ENCODE data around the gene APOC4. TPM values are rescaled to one million over a fixed set of nuclear protein-coding genes. Genes with fewer than 3 reads are reported as not detected.
"Not testable (repeated sequence)": the region's sequence is repeated elsewhere in the genome, so short reads cannot be mapped to it uniquely, and the experiment has no call there.

Gene APOC4
- total and polyA plus RNA-seq, 9 donors = not detected

DNA sequence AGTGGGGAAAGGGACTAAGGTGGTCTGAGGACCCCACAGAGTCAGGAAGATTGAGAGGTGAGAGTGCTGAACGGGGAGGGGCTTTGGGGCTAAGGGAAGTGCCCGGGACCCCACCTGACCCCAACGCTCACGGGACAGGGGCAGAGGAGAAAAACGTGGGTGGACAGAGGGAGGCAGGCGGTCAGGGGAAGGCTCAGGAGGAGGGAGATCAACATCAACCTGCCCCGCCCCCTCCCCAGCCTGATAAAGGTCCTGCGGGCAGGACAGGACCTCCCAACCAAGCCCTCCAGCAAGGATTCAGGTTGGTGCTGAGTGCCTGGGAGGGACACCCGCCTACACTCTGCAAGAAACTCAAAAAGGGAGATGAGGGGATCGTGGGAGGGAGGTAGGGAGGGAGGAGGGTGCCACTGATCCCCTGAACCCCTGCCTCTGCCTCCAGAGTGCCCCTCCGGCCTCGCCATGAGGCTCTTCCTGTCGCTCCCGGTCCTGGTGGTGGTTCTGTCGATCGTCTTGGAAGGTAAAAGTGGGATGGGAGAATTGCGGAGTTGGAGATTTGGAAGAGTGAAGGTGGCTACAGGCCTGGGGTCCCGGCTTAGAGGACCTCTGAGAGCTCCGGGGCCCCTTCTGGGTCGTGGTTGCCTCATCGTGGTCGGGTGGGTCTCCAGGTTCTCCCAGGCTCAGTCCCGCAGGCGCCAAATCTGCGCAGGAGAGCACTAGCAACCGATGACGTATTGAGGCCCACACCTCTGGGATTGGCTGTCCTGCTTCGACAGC, 27.4 kb upstream of the APOC4 start, which contains the start of gene APOC1:
Gene APOC1, plus strand, starts transcription at position 176 of the 774 bp plus-strand sequence. Its CDS starts 284 bp downstream, at position 460.
- not testable (repeated sequence) for H3K36me3 ChIP-seq (ENCODE audit: control insufficient read depth, insufficient read depth, low read length); H3K27ac ChIP-seq (ENCODE audit: low read length); H3K27me3 ChIP-seq (ENCODE audit: control insufficient read depth, insufficient read depth, low read length); H3K9me3 ChIP-seq (replicated peaks; ENCODE audit: control insufficient read depth, low read depth, low read length)
- WGBS (ENCODE audit: insufficient coverage) = 9% methylated on average over 10 of the region's 28 CpGs
- DNase-seq = peak; percentile 94
- H3K4me3 ChIP-seq (ENCODE audit: low read length) = peak within 1 kb of the TSS; percentile 54
- peaks cover 48% of the 10 kb centered on the region for H3K4me1 ChIP-seq (ENCODE audit: control insufficient read depth, insufficient read depth, low read length)

DNA sequence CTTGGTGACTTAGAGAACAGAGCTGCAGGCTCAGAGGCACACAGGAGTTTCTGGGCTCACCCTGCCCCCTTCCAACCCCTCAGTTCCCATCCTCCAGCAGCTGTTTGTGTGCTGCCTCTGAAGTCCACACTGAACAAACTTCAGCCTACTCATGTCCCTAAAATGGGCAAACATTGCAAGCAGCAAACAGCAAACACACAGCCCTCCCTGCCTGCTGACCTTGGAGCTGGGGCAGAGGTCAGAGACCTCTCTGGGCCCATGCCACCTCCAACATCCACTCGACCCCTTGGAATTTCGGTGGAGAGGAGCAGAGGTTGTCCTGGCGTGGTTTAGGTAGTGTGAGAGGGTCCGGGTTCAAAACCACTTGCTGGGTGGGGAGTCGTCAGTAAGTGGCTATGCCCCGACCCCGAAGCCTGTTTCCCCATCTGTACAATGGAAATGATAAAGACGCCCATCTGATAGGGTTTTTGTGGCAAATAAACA, 17.8 kb upstream of the APOC4 start:
- DNase-seq = no peak
- no peak overlapping the region for H3K4me3 ChIP-seq (ENCODE audit: low read length)
- 100% methylated on average over 1 of the region's 8 CpGs for WGBS (ENCODE audit: insufficient coverage)
- no peak overlapping the region for H3K27ac ChIP-seq (ENCODE audit: low read length)
- H3K27me3 ChIP-seq (ENCODE audit: control insufficient read depth, insufficient read depth, low read length) = no peaks in the 10 kb centered on the region
- no peaks in the 10 kb centered on the region for H3K36me3 ChIP-seq (ENCODE audit: control insufficient read depth, insufficient read depth, low read length)
- peaks cover 39% of the 10 kb centered on the region for H3K4me1 ChIP-seq (ENCODE audit: control insufficient read depth, insufficient read depth, low read length)
- no peaks in the 10 kb centered on the region for H3K9me3 ChIP-seq (replicated peaks; ENCODE audit: control insufficient read depth, low read depth, low read length)

DNA sequence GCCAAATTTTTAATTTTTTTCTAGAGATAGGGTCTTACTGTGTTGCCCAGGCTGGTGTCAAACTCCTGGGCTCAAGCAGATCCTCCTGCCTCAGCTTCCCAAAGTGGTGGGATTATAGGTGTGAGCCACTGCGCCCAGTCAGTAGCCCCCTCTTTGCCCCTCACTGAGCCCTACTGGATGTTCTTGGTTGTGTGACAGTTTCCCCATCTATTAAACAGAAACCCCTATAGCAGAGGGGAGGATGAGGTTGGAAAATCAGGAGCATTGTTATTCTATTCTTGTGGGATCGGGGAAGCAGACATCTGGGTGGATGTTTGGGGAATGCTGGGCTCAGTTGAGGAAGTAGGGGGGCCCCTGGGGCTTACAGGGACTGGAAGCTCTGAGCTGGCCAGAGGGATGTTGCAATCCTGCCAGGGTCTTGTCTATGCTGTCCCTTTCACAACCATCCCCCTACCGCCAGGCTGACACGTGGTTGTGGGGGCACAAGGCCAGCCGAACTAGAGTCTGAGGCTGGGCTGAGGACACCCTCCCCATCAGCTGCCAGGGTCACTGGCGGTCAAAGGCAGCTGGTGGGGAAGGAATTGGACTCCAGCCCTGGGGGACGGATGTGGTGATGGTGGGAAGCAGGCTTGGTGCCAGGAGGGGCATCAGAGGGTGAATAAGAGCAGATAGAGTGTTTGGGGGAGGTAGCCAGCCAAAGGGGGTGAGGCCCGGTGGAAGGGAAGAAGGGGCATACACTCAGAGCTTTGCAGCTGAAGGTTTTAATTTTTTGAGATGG, 16.7 kb upstream of the APOC4 start:
- WGBS (ENCODE audit: insufficient coverage) = 29% methylated on average over 3 of the region's 8 CpGs
- no peaks in the 10 kb centered on the region for H3K36me3 ChIP-seq (ENCODE audit: control insufficient read depth, insufficient read depth, low read length)
- H3K4me3 ChIP-seq (ENCODE audit: low read length) = no peak overlapping the region
- H3K9me3 ChIP-seq (replicated peaks; ENCODE audit: control insufficient read depth, low read depth, low read length) = no peaks in the 10 kb centered on the region
- H3K4me1 ChIP-seq (ENCODE audit: control insufficient read depth, insufficient read depth, low read length) = peaks cover 39% of the 10 kb centered on the region
- peak; percentile 90 for DNase-seq
- no peaks in the 10 kb centered on the region for H3K27me3 ChIP-seq (ENCODE audit: control insufficient read depth, insufficient read depth, low read length)
- H3K27ac ChIP-seq (ENCODE audit: low read length) = peak overlapping the region; percentile 71

DNA sequence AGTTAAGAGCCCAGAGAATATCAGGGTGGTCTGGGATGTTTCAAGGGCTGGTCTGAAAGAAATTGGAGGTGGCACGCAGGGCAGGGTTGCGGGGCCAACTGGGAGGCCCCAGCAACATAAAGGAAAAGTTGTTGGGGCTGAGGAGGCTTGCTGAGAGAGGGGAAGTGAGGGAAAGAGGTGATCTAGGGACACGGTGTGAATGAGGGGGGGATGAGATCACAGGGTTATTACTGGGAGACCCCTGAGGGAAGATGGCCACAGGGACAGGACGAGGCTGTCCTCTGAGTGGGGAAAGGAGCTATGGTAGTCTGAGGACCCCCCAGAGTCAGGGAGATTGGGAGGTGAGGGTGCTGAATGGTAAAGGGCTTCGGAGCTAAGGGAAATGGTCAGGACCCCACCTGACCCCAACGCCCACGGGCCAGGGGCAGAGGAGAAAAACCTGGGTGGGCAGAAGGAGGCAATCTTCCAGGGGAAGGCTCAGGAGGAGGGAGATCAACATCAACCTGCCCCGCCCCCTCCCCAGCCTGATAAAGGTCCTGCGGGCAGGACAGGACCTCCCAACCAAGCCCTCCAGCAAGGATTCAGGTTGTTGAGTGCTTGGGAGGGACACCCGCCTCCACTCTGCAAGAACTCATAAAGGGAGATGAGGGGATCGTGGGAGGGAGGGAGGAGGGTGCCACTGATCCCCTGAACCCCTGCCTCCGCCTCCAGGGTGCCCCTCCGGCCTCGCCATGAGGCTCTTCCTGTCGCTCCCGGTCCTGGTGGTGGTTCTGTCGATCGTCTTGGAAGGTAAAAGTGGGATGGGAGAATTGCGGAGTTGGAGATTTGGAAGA, 15.6 kb upstream of the APOC4 start:
- not testable (repeated sequence) for H3K4me3 ChIP-seq (ENCODE audit: low read length); H3K27me3 ChIP-seq (ENCODE audit: control insufficient read depth, insufficient read depth, low read length); H3K9me3 ChIP-seq (replicated peaks; ENCODE audit: control insufficient read depth, low read depth, low read length); DNase-seq; H3K36me3 ChIP-seq (ENCODE audit: control insufficient read depth, insufficient read depth, low read length); H3K27ac ChIP-seq (ENCODE audit: low read length)
- H3K4me1 ChIP-seq (ENCODE audit: control insufficient read depth, insufficient read depth, low read length) = peaks cover 39% of the 10 kb centered on the region
- 66% methylated on average over 5 of the region's 19 CpGs for WGBS (ENCODE audit: insufficient coverage)

DNA sequence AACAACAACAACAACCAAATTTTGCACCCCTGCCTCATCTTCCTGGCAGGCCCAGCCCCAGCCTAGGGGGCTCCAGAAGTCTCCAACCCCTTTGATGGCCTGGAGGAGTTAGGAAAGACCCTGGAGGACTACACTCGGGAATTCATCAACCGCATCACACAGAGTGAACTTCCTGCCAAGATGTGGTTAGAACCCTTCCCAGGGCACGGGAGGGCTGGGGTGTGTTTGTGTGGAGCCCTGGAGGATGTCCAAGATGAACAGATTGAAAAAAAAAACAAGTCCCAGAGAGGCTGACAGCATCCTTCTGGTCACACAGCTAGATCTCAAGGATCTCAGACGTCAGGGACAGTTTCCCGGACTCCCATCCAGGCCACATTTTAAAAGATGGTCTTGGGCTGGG, 14.3 kb upstream of the APOC4 start:
- no peak overlapping the region for H3K27ac ChIP-seq (ENCODE audit: low read length)
- H3K36me3 ChIP-seq (ENCODE audit: control insufficient read depth, insufficient read depth, low read length) = no peaks in the 10 kb centered on the region
- no peak for DNase-seq
- H3K4me1 ChIP-seq (ENCODE audit: control insufficient read depth, insufficient read depth, low read length) = peaks cover 39% of the 10 kb centered on the region
- H3K9me3 ChIP-seq (replicated peaks; ENCODE audit: control insufficient read depth, low read depth, low read length) = no peaks in the 10 kb centered on the region
- no peak overlapping the region for H3K4me3 ChIP-seq (ENCODE audit: low read length)
- H3K27me3 ChIP-seq (ENCODE audit: control insufficient read depth, insufficient read depth, low read length) = no peaks in the 10 kb centered on the region
- WGBS (ENCODE audit: insufficient coverage) = 70% methylated on average over 2 of the region's 5 CpGs

DNA sequence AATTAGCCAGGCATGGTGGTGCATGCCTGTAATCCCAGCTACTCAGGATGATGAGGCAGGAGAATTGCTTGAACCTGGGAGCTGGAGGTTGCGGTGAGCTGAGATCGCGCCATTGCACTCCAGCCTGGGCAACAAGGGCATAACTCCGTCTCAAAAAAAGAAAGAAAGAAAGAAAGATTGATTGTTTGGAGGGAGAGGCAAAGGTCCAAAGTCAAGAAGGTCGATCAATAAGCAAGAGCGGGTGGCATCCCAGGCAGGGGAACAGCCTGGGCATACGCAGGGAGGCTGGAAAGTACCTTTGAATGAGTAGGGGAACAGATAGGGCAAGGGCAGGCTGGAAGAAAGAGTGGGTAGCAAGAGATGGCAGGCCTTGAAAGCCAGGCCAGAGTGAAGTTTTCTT, 11.9 kb upstream of the APOC4 start:
- Histone ChIP-seq H3K9me3 (replicated peaks; ENCODE audit: control insufficient read depth, low read depth, low read length) (no peaks in the 10 kb centered on the region), H3K36me3 (ENCODE audit: control insufficient read depth, insufficient read depth, low read length) (no peaks in the 10 kb centered on the region), H3K4me1 (ENCODE audit: control insufficient read depth, insufficient read depth, low read length) (peaks cover 29% of the 10 kb centered on the region), H3K27ac (ENCODE audit: low read length) (no peak overlapping the region), H3K27me3 (ENCODE audit: control insufficient read depth, insufficient read depth, low read length) (no peaks in the 10 kb centered on the region), H3K4me3 (ENCODE audit: low read length) (no peak overlapping the region)
- 87% methylated on average over 7 of the region's 7 CpGs for WGBS (ENCODE audit: insufficient coverage)
- no peak for DNase-seq

DNA sequence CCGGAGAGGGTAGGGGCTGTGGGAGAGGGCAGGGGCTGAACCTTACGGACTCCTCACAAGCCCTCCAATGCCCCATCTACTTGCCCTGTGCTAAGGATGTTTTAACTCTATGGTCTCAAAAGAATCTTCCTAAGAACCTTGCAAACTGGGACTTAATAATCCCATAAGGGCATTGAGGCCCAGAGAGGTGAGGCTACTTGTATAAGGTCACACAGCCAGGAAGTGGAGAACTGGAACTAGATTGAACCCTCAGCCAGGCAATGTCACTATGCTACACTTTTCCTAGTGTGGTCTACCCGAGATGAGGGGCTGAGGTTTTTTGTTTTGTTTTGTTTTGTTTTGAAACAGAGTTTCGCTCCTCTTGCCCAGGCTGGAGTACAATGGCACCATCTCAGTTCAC, 10.5 kb upstream of the APOC4 start:
- no peaks in the 10 kb centered on the region for H3K36me3 ChIP-seq (ENCODE audit: control insufficient read depth, insufficient read depth, low read length)
- H3K4me3 ChIP-seq (ENCODE audit: low read length) = no peak overlapping the region
- WGBS (ENCODE audit: insufficient coverage) = 100% methylated on average over 1 of the region's 4 CpGs
- H3K9me3 ChIP-seq (replicated peaks; ENCODE audit: control insufficient read depth, low read depth, low read length) = no peaks in the 10 kb centered on the region
- H3K4me1 ChIP-seq (ENCODE audit: control insufficient read depth, insufficient read depth, low read length) = peaks cover 20% of the 10 kb centered on the region
- no peaks in the 10 kb centered on the region for H3K27me3 ChIP-seq (ENCODE audit: control insufficient read depth, insufficient read depth, low read length)
- DNase-seq = no peak
- no peak overlapping the region for H3K27ac ChIP-seq (ENCODE audit: low read length)

DNA sequence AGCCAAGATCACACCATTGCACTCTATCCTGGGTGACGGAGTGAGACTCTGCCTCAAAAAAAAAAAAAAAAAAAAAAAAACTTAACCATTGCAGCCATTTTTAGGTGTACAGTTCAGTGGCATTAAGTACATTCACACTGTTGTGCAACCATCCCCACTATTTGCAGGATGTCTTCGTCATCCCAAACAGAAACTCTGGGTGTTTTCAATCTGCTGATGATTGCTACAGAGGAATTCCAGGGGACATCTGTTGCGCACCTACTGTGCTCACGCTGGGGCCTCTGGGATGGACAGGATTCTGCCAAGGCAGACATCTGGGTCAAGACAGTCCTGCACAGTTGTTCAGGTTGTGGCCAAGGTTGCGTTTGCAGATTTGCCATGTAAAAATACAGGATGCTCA, 2.4 kb upstream of the APOC4 start:
- Histone ChIP-seq H3K36me3 (ENCODE audit: control insufficient read depth, insufficient read depth, low read length) (no peaks in the 10 kb centered on the region), H3K27ac (ENCODE audit: low read length) (no peak overlapping the region), H3K27me3 (ENCODE audit: control insufficient read depth, insufficient read depth, low read length) (no peaks in the 10 kb centered on the region), H3K4me1 (ENCODE audit: control insufficient read depth, insufficient read depth, low read length) (peaks cover 6% of the 10 kb centered on the region), H3K9me3 (replicated peaks; ENCODE audit: control insufficient read depth, low read depth, low read length) (no peaks in the 10 kb centered on the region), H3K4me3 (ENCODE audit: low read length) (no peak overlapping the region)
- WGBS (ENCODE audit: insufficient coverage) = 84% methylated on average over 3 of the region's 5 CpGs
- DNase-seq = no peak

DNA sequence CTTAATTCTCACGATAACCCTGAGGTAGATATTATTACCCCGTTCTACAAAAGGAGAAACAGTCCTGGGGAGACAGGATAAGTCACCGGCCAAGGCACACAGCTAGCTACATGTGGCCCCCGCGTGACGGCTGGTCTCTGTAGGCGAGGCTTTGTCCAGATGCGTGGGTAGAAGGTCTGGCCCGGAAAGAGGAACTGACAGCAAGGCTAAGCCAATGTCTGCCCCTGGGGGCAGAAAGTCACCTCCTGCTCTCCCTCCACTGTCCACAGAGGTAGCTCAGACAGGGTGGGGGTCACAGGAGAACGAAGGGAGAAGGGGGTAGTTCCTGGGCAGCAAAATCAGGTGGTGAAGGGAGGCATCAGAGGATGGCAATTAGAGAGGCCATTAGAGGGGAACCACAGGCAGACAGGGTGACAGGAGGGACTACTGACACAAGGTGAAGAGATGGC, 1.8 kb downstream of the APOC4 start:
- peak; percentile 54 for DNase-seq
- H3K4me1 ChIP-seq (ENCODE audit: control insufficient read depth, insufficient read depth, low read length) = no peaks in the 10 kb centered on the region
- H3K27ac ChIP-seq (ENCODE audit: low read length) = no peak overlapping the region
- no peaks in the 10 kb centered on the region for H3K9me3 ChIP-seq (replicated peaks; ENCODE audit: control insufficient read depth, low read depth, low read length)
- H3K4me3 ChIP-seq (ENCODE audit: low read length) = no peak overlapping the region
- WGBS (ENCODE audit: insufficient coverage) = 59% methylated on average over 9 of the region's 10 CpGs
- H3K36me3 ChIP-seq (ENCODE audit: control insufficient read depth, insufficient read depth, low read length) = no peaks in the 10 kb centered on the region
- no peaks in the 10 kb centered on the region for H3K27me3 ChIP-seq (ENCODE audit: control insufficient read depth, insufficient read depth, low read length)

Measured in muscle of leg (tissue), 11 donors.